Measurements from ENCODE around the gene ATL2. TPM values are rescaled to one million over a fixed set of nuclear protein-coding genes. Genes with fewer than 3 reads are reported as not detected.
A peak's percentile ranks its signal among the peaks of the same experiment; 100 is the strongest.

Gene ATL2
- total and polyA plus RNA-seq, 2 experiments from 2014 or later: 11.1 to 38.3 TPM

GRCh38 chr2:38394903-38395341 is 17.8 kb upstream of the ATL2 start:
- in situ Hi-C loops (cut with MboI): no loop called here
- peak overlapping the region; percentile 66 for H3K4me2 ChIP-seq (ENCODE audit: unreplicated experiment)
- H2AFZ ChIP-seq: no peak overlapping the region

GRCh38 chr2:38394041-38394440 is 17.0 kb upstream of the ATL2 start:
- Histone ChIP-seq H3K27ac (no peak overlapping the region), H3K9ac (no peak overlapping the region), H2AFZ (no peak overlapping the region), H3K4me3 (no peak overlapping the region), H3F3A (ENCODE audit: insufficient read depth) (peaks cover 22% of the 10 kb centered on the region; the same call in 1 of the 2 replicates), H3K79me2 (ENCODE audit: insufficient read depth) (no peaks in the 10 kb centered on the region), H3K36me3 (ENCODE audit: low read depth) (no peaks in the 10 kb centered on the region), H3K4me1 (ENCODE audit: insufficient read depth) (peaks cover 9% of the 10 kb centered on the region), H3K9me2 (ENCODE audit: insufficient read depth) (no peaks in the 10 kb centered on the region), H3K9me3 (ENCODE audit: low read depth) (no peaks in the 10 kb centered on the region), H3K4me2 (ENCODE audit: unreplicated experiment) (no peak overlapping the region), H3K27me3 (replicated peaks; ENCODE audit: insufficient read depth) (peaks cover 52% of the 10 kb centered on the region), H4K20me1 (ENCODE audit: insufficient read depth) (no peaks in the 10 kb centered on the region; the same call in 1 of the 2 replicates)
- no peak for TF ChIP-seq EZH2phosphoT487 (IDR thresholded peaks at IDR 0.05; ENCODE audit: insufficient read depth, low read depth)
- TF ChIP-seq EZH2 (IDR thresholded peaks at IDR 0.05; ENCODE audit: insufficient read depth, poor library complexity, severe bottlenecking): no peak
- no peak for DNase-seq
- in situ Hi-C loops (cut with MboI): no loop called here
- WGBS, 2 experiments (ENCODE audit: low coverage in 1 of 2, low lambda C conversion rate in 2 of 2, missing lambda C conversion rate in 2 of 2): 78 to 88% methylated on average over 2 of the region's 2 CpGs

More at GRCh38 chr2:38394903-38395341, 17.8 kb upstream of the ATL2 start:
- Histone ChIP-seq H3K9me3 (ENCODE audit: low read depth) (no peaks in the 10 kb centered on the region), H3K9ac (no peak overlapping the region), H3K27me3 (replicated peaks; ENCODE audit: insufficient read depth) (peaks cover 44% of the 10 kb centered on the region), H3K9me2 (ENCODE audit: insufficient read depth) (no peaks in the 10 kb centered on the region), H4K20me1 (ENCODE audit: insufficient read depth) (no peaks in the 10 kb centered on the region; the same call in 1 of the 2 replicates), H3K79me2 (ENCODE audit: insufficient read depth) (no peaks in the 10 kb centered on the region), H3K4me1 (ENCODE audit: insufficient read depth) (peaks cover 9% of the 10 kb centered on the region), H3F3A (ENCODE audit: insufficient read depth) (peaks cover 22% of the 10 kb centered on the region; the same call in 1 of the 2 replicates), H3K36me3 (ENCODE audit: low read depth) (no peaks in the 10 kb centered on the region), H3K4me3 (no peak overlapping the region), H3K27ac (no peak overlapping the region)
- peak; percentile 77 for DNase-seq
- 28 to 31% methylated on average over 5 of the region's 5 CpGs for WGBS, 2 experiments (ENCODE audit: low coverage in 1 of 2, low lambda C conversion rate in 2 of 2, missing lambda C conversion rate in 2 of 2)
- TF ChIP-seq EZH2 (IDR thresholded peaks at IDR 0.05; ENCODE audit: insufficient read depth, poor library complexity, severe bottlenecking) (no peak), EZH2phosphoT487 (IDR thresholded peaks at IDR 0.05; ENCODE audit: insufficient read depth, low read depth) (0 out of 2 replicates have a peak, but pooled peaks have one; percentile 43)

DNA sequence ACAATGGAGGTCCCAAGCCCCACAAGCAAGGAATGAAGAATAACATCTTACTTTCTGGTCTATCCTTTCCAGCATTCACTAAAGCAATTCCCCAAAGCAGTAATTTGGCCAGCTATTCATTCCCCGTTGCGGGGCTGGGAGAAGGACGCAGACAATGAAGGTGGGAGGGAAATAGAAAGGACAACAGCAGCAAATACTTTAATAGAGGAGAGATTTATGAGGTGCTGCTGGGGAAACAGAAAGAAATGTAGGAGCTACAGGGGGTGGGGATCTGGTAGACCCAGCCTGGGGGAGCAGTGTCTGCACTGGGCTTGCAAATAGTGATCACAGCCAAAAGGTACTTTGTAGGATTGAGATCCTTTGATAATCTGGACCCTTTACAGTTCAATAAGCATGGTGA is 13.9 kb upstream of the ATL2 start:
- Histone ChIP-seq H3K4me1 (ENCODE audit: insufficient read depth) (peaks cover 9% of the 10 kb centered on the region), H3K9ac (no peak overlapping the region), H2AFZ (no peak overlapping the region), H3K9me3 (ENCODE audit: low read depth) (no peaks in the 10 kb centered on the region), H3K79me2 (ENCODE audit: insufficient read depth) (no peaks in the 10 kb centered on the region), H3K9me2 (ENCODE audit: insufficient read depth) (no peaks in the 10 kb centered on the region), H3K4me2 (ENCODE audit: unreplicated experiment) (no peak overlapping the region), H4K20me1 (ENCODE audit: insufficient read depth) (no peaks in the 10 kb centered on the region; the same call in 1 of the 2 replicates), H3K27me3 (replicated peaks; ENCODE audit: insufficient read depth) (peaks cover 47% of the 10 kb centered on the region), H3K27ac (no peak overlapping the region), H3K36me3 (ENCODE audit: low read depth) (no peaks in the 10 kb centered on the region), H3F3A (ENCODE audit: insufficient read depth) (peaks cover 18% of the 10 kb centered on the region; the same call in 1 of the 2 replicates), H3K4me3 (no peak overlapping the region)
- no peak for DNase-seq
- in situ Hi-C loops (cut with MboI): no loop called here
- WGBS, 2 experiments (ENCODE audit: low coverage in 1 of 2, low lambda C conversion rate in 2 of 2, missing lambda C conversion rate in 2 of 2): 11 to 20% methylated on average over 3 of the region's 3 CpGs
- TF ChIP-seq EZH2 (IDR thresholded peaks at IDR 0.05; ENCODE audit: insufficient read depth, poor library complexity, severe bottlenecking): no peak
- TF ChIP-seq EZH2phosphoT487 (IDR thresholded peaks at IDR 0.05; ENCODE audit: insufficient read depth, low read depth): no peak

DNA sequence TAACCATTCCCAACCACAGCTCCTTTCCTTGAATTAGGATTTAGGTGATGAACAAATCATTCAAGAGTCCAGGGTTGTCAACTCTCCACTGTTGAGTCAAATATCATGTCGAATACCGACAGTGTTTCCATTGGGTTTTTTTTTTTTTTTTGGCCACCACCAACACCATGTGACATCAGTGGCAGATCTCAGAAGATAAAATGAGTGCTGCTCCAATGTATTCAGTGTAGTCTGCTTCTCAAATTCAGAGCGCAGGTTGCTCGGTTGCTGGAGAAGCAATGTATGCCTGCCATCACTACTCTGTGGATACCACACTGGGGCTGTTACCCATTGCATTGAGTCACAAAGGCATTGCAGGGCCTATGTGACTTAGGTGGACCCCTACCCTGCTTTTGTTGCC is 10.8 kb upstream of the ATL2 start:
- Histone ChIP-seq H3K27ac (no peak overlapping the region), H3K9ac (no peak overlapping the region), H3K36me3 (ENCODE audit: low read depth) (no peaks in the 10 kb centered on the region), H3K79me2 (ENCODE audit: insufficient read depth) (no peaks in the 10 kb centered on the region), H3K4me2 (ENCODE audit: unreplicated experiment) (no peak overlapping the region), H3K4me1 (ENCODE audit: insufficient read depth) (no peaks in the 10 kb centered on the region), H3K4me3 (no peak overlapping the region), H4K20me1 (ENCODE audit: insufficient read depth) (no peaks in the 10 kb centered on the region), H3F3A (ENCODE audit: insufficient read depth) (no peaks in the 10 kb centered on the region), H3K9me2 (ENCODE audit: insufficient read depth) (no peaks in the 10 kb centered on the region), H3K9me3 (ENCODE audit: low read depth) (no peaks in the 10 kb centered on the region), H3K27me3 (replicated peaks; ENCODE audit: insufficient read depth) (peaks cover 40% of the 10 kb centered on the region), H2AFZ (no peak overlapping the region)
- no peak for DNase-seq
- WGBS, 2 experiments (ENCODE audit: low coverage in 1 of 2, low lambda C conversion rate in 2 of 2, missing lambda C conversion rate in 2 of 2): 76 to 84% methylated on average over 4 of the region's 4 CpGs
- in situ Hi-C loops (cut with MboI): no loop called here
- TF ChIP-seq EZH2 (IDR thresholded peaks at IDR 0.05; ENCODE audit: insufficient read depth, poor library complexity, severe bottlenecking): no peak
- TF ChIP-seq EZH2phosphoT487 (IDR thresholded peaks at IDR 0.05; ENCODE audit: insufficient read depth, low read depth): no peak

Measured in GM23248 (cell line).